ENCODE data around the gene DRC1. TPM values are rescaled to one million over a fixed set of nuclear protein-coding genes. Genes with fewer than 3 reads are reported as not detected.

DRC1 gene
- total RNA-seq, 1 donor from 2014 or later: 0.13 TPM

DNA sequence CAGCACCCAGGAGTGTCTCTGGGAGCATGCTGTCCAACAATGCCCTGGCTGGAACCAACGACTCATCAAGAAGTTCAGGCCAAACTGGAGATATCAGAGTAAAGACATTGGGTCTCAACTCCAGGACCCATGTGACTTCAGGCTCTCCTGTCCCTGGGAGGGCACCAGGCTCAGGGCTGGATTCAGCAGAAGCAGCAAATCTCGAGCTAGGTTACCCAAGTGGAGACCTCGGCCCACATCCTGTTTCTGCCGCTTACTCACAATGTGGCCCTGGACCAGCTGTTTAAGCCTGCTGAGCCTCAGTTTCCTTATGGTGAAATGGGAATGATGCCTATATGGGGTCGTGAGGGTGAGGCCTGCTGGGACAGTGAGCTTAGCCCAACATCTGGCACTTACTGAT lies 85.5 kb downstream of the DRC1 start:
- Histone ChIP-seq H3K4me3 (ENCODE audit: low read depth, low read length) (no peak overlapping the region), H3K36me3 (ENCODE audit: control insufficient read depth, insufficient read depth, low read length) (no peaks in the 10 kb centered on the region), H3K27me3 (ENCODE audit: control insufficient read depth, insufficient read depth, low read length) (peaks cover 10% of the 10 kb centered on the region)
- no peak for DNase-seq (ENCODE audit: low read depth)
- TF ChIP-seq, protein P1, sequence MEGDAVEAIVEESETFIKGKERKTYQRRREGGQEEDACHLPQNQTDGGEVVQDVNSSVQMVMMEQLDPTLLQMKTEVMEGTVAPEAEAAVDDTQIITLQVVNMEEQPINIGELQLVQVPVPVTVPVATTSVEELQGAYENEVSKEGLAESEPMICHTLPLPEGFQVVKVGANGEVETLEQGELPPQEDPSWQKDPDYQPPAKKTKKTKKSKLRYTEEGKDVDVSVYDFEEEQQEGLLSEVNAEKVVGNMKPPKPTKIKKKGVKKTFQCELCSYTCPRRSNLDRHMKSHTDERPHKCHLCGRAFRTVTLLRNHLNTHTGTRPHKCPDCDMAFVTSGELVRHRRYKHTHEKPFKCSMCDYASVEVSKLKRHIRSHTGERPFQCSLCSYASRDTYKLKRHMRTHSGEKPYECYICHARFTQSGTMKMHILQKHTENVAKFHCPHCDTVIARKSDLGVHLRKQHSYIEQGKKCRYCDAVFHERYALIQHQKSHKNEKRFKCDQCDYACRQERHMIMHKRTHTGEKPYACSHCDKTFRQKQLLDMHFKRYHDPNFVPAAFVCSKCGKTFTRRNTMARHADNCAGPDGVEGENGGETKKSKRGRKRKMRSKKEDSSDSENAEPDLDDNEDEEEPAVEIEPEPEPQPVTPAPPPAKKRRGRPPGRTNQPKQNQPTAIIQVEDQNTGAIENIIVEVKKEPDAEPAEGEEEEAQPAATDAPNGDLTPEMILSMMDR (IDR thresholded peaks at IDR 0.05; ENCODE audit: insufficient read depth, low read length, poor library complexity, severe bottlenecking): no peak

DNA sequence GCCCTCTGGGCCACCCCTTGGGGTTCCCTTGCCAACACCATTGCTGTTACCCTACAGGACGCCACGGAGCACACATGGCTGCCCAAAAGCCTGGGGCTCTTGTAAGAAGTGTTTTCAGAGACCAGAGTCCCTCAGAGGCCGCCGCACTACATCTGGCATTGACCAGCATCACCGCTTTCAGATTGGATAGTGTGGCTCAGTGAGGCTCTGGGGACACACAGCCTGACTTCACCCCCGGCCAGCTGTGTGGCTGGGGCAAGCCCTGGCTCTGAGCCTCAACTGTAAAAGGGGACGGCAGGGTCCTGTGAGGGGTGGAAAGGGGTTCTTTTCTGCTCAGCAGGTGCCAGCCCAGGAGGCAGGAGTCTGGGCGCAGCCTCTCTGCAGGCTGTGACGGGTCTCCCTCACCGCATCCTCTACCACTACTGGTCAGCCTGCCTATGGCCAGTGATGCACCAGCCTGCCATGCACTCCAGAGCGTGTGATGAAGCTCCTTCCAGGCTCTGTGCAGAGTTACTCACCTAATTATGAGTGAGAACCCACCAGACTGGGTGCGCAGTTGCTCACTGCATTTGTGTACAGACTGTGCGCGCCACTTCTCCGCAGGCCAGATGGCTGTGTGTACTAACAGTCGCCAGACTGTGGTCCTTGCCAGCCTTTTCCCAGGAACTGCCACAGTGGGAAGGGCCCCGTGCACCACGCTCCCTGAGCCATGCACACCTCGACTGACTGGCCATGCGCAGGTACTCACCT lies 86.9 kb downstream of the DRC1 start:
- H3K4me3 ChIP-seq (ENCODE audit: low read depth, low read length): no peak overlapping the region
- TF ChIP-seq, protein P1 (IDR thresholded peaks at IDR 0.05; ENCODE audit: insufficient read depth, low read length, poor library complexity, severe bottlenecking): no peak
- no peak for DNase-seq (ENCODE audit: low read depth)

DNA sequence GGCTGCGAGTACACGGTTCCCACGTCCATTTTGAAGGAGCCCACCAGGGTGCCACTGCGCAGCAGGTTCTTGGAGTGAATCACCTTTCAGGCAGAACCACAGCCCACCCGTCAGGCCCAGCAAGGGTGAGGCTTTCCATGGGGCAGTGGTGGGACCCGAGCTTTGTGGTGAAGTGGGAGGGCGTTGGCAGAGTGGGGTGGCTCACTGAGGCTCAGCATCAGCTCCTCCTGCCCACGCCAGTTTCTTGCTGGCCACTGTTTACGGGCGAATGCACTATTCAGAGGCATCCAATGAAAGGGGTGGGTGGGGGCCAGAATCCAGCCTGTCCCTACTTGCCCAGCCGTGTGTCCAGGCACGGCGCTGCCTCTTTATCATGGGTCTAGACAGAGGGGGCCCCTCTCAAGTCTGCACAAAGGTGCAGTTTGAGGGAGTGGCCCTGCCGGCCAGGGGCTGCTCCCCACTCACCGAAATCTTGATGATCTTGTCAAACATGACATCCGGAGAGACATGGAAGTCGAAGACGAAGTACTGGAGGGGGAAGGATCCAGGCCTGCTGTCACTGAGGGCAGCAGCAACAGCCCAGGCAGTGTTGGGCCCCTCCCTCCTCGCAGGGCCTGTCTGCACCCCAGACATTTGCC lies 87.6 kb downstream of the DRC1 start:
- DNase-seq (ENCODE audit: low read depth): no peak
- Histone ChIP-seq H3K4me3 (ENCODE audit: low read depth, low read length) (no peak overlapping the region), H3K27me3 (ENCODE audit: control insufficient read depth, insufficient read depth, low read length) (peaks cover 5% of the 10 kb centered on the region), H3K36me3 (ENCODE audit: control insufficient read depth, insufficient read depth, low read length) (no peaks in the 10 kb centered on the region)
- TF ChIP-seq, protein P1 (IDR thresholded peaks at IDR 0.05; ENCODE audit: insufficient read depth, low read length, poor library complexity, severe bottlenecking): no peak

More for the DNA sequence above, 86.9 kb downstream of the DRC1 start:
- Histone ChIP-seq H3K27me3 (ENCODE audit: control insufficient read depth, insufficient read depth, low read length) (peaks cover 5% of the 10 kb centered on the region), H3K36me3 (ENCODE audit: control insufficient read depth, insufficient read depth, low read length) (no peaks in the 10 kb centered on the region)

DNA sequence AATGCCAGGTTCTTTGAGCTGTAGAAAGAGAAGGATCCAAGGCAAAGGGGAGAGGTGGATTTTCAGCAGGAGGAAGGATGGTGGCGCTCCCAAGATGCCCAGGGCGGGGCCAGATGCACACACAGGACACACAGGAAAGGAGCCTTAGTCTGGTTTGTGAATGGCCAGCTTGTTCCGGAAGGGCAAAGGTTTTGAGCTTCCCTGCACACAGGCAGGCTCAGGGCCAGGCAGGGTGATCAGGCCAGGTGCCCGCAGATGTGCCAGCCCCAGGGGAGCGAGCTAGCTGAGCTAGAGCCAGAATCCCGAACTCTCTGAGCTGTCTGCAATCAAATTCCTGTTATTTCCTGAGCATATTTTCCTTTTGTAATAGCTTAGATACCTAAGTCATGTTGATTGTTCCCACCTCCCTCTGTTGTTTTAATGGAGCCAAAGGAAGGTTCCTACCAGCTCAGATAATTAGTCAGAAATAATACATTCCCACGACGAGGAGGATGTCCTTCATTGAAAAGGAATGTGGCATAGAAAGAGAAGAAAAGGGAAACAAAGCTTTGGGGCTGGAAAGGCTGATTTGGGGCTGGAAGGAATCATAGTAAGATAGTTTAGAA lies 89.9 kb downstream of the DRC1 start:
- Histone ChIP-seq H3K36me3 (ENCODE audit: control insufficient read depth, insufficient read depth, low read length) (no peaks in the 10 kb centered on the region), H3K4me3 (ENCODE audit: low read depth, low read length) (no peak overlapping the region), H3K27me3 (ENCODE audit: control insufficient read depth, insufficient read depth, low read length) (peaks cover 2% of the 10 kb centered on the region)
- no peak for DNase-seq (ENCODE audit: low read depth)
- TF ChIP-seq, protein P1 (IDR thresholded peaks at IDR 0.05; ENCODE audit: insufficient read depth, low read length, poor library complexity, severe bottlenecking): no peak

DNA sequence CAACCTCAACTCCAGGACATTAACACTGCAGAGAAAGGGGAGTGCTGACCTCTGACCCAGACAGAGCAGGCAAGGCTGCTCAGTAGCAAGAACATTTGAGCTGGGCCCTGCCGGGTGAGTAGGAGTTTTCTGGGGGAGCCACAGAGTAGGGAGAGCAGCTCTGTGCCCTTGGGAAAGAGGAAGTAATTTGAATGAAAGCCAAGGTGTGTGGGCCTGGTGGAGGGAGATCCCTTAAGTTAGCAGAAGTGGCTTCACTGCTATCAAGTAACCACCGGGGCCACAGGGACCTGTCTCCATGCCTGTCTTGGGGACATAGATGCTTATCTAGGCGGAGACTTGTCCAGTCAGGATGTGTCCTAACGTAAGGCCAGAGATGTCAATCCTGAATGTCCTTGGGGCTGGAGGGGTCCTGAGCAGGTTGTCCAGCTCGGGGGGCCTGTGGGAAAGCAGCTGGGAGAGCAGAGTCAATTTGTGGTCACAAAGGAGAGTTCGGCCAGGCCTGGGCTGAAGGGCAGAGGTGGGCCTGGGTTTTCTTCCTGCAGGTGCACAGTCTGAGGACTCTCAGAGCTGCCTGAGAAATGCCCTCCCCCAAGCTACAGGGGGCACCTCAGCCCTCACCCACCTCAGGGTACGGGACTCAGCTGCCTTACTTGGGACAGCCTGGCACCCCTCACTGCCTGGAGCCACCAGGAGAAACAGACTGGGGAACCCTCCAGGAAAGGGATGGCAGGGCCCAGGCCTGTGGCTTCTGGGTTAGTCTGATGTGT lies 91.2 kb downstream of the DRC1 start:
- TF ChIP-seq, protein P1 (IDR thresholded peaks at IDR 0.05; ENCODE audit: insufficient read depth, low read length, poor library complexity, severe bottlenecking): no peak
- Histone ChIP-seq H3K27me3 (ENCODE audit: control insufficient read depth, insufficient read depth, low read length) (peaks cover 2% of the 10 kb centered on the region), H3K36me3 (ENCODE audit: control insufficient read depth, insufficient read depth, low read length) (no peaks in the 10 kb centered on the region), H3K4me3 (ENCODE audit: low read depth, low read length) (no peak overlapping the region)
- DNase-seq (ENCODE audit: low read depth): no peak

All from kidney epithelial cell (primary cell).